Measurements from ENCODE around the gene IPO13. TPM values are rescaled to one million over a fixed set of nuclear protein-coding genes. Genes with fewer than 3 reads are reported as not detected.

IPO13 gene
- total and polyA plus RNA-seq, 2 donors (not counting 1 experiment from before 2014, with no cell fraction given): 12.8 to 18.5 TPM

DNA sequence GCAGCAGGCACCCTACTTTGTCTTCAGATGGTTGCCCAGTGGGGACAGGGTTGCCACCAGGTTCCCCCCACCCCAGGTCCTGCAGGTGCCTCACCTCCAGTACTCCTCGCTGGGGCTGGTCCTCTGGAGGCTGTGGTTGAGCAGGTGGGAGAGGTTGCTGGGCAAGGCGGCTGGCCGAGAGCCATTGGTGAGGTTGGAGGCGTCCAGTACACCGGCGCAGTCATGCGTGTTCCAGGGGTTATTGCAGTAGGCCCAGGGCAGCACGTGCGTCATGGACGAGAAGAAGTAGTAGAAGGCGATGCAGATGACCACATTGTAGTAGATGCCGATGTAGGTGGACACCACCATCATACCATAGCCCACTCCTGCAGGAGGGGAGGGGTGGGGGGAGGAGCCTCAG lies 61.5 kb downstream of the IPO13 start:
- no peak overlapping the region for H3K27ac ChIP-seq (ENCODE audit: insufficient read depth, low read length)
- no peaks in the 10 kb centered on the region for H3K9me3 ChIP-seq (ENCODE audit: control insufficient read depth, insufficient read depth, low read depth, low read length)

GRCh38 chr1:44010935-44011471 lies 64.3 kb downstream of the IPO13 start:
- DNase-seq (ENCODE audit: low read depth in 2 of 2): no peak
- TF ChIP-seq CTCF (conservative IDR thresholded peaks at IDR 0.05 in 1 of 2, IDR thresholded peaks at IDR 0.05 in 1 of 2; ENCODE audit: low read depth in 1 of 2, low read length in 2 of 2) (no peak), EZH2 (IDR thresholded peaks at IDR 0.05; ENCODE audit: low read length, missing control alignments) (no peak)
- H3K36me3 ChIP-seq (ENCODE audit: control insufficient read depth, insufficient read depth, low read length): no peaks in the 10 kb centered on the region
- no peak overlapping the region for H3K4me3 ChIP-seq (replicated peaks in 1 of 4; ENCODE audit: control extremely low read depth in 1 of 4, insufficient read depth in 1 of 4, low read depth in 3 of 4, low read length in 4 of 4)
- H4K20me1 ChIP-seq (ENCODE audit: control insufficient read depth, extremely low read depth, insufficient read depth, low read length): no peaks in the 10 kb centered on the region
- no peak overlapping the region for H3K4me2 ChIP-seq (ENCODE audit: extremely low read depth, insufficient read depth, low read length)
- no peaks in the 10 kb centered on the region for H3K79me2 ChIP-seq (ENCODE audit: control insufficient read depth, insufficient read depth, low read length)
- no peak overlapping the region for H3K9ac ChIP-seq (ENCODE audit: insufficient read depth, low read length)
- no peaks in the 10 kb centered on the region for H3K9me3 ChIP-seq (ENCODE audit: control insufficient read depth, insufficient read depth, low read depth, low read length)
- no peaks in the 10 kb centered on the region for H3K27me3 ChIP-seq (ENCODE audit: control insufficient read depth, insufficient read depth, low read length)
- H3K27ac ChIP-seq (ENCODE audit: insufficient read depth, low read length): no peak overlapping the region
- H3K4me1 ChIP-seq (ENCODE audit: control insufficient read depth, extremely low read depth, insufficient read depth, low read length): no peaks in the 10 kb centered on the region
- H2AFZ ChIP-seq (ENCODE audit: low read length): no peak overlapping the region

More for the DNA sequence above, 61.5 kb downstream of the IPO13 start:
- DNase-seq (ENCODE audit: low read depth in 2 of 2): no peak
- TF ChIP-seq EZH2 (IDR thresholded peaks at IDR 0.05; ENCODE audit: low read length, missing control alignments) (no peak), CTCF (conservative IDR thresholded peaks at IDR 0.05 in 1 of 2, IDR thresholded peaks at IDR 0.05 in 1 of 2; ENCODE audit: low read depth in 1 of 2, low read length in 2 of 2) (no peak)
- Histone ChIP-seq H4K20me1 (ENCODE audit: control insufficient read depth, extremely low read depth, insufficient read depth, low read length) (no peaks in the 10 kb centered on the region), H3K79me2 (ENCODE audit: control insufficient read depth, insufficient read depth, low read length) (no peaks in the 10 kb centered on the region), H3K36me3 (ENCODE audit: control insufficient read depth, insufficient read depth, low read length) (no peaks in the 10 kb centered on the region), H3K4me1 (ENCODE audit: control insufficient read depth, extremely low read depth, insufficient read depth, low read length) (peaks cover 2% of the 10 kb centered on the region), H3K27me3 (ENCODE audit: control insufficient read depth, insufficient read depth, low read length) (no peaks in the 10 kb centered on the region), H3K4me3 (replicated peaks in 1 of 4; ENCODE audit: control extremely low read depth in 1 of 4, insufficient read depth in 1 of 4, low read depth in 3 of 4, low read length in 4 of 4) (no peak overlapping the region), H3K9ac (ENCODE audit: insufficient read depth, low read length) (no peak overlapping the region), H2AFZ (ENCODE audit: low read length) (no peak overlapping the region), H3K4me2 (ENCODE audit: extremely low read depth, insufficient read depth, low read length) (no peak overlapping the region)

DNA sequence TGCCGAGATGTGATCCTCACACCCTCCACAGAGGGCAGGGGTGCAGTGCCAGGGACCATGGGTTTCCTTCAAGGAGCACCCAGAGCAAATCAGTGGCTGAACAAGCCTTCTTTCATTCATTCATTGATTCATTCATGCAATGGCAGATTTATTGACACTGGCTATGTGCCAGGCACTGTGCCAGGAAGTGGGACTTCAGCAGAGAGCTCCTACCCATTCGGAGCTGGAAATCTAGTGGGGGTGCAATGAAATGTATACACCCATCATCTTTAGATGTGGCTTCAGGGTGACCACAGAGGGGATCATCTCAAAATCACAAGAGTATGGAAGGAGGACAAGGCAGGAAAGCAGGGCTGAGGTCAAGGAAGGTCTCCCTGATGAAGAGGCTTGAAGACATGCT lies 65.7 kb downstream of the IPO13 start:
- Histone ChIP-seq H2AFZ (ENCODE audit: low read length) (no peak overlapping the region), H3K9ac (ENCODE audit: insufficient read depth, low read length) (no peak overlapping the region), H3K27me3 (ENCODE audit: control insufficient read depth, insufficient read depth, low read length) (no peaks in the 10 kb centered on the region), H3K79me2 (ENCODE audit: control insufficient read depth, insufficient read depth, low read length) (no peaks in the 10 kb centered on the region), H3K4me2 (ENCODE audit: extremely low read depth, insufficient read depth, low read length) (no peak overlapping the region), H3K36me3 (ENCODE audit: control insufficient read depth, insufficient read depth, low read length) (no peaks in the 10 kb centered on the region), H3K4me3 (replicated peaks in 1 of 4; ENCODE audit: control extremely low read depth in 1 of 4, insufficient read depth in 1 of 4, low read depth in 3 of 4, low read length in 4 of 4) (no peak overlapping the region), H4K20me1 (ENCODE audit: control insufficient read depth, extremely low read depth, insufficient read depth, low read length) (no peaks in the 10 kb centered on the region), H3K9me3 (ENCODE audit: control insufficient read depth, insufficient read depth, low read depth, low read length) (no peaks in the 10 kb centered on the region), H3K27ac (ENCODE audit: insufficient read depth, low read length) (no peak overlapping the region), H3K4me1 (ENCODE audit: control insufficient read depth, extremely low read depth, insufficient read depth, low read length) (no peaks in the 10 kb centered on the region)
- no peak for DNase-seq (ENCODE audit: low read depth in 2 of 2)
- no peak for TF ChIP-seq CTCF (conservative IDR thresholded peaks at IDR 0.05 in 1 of 2, IDR thresholded peaks at IDR 0.05 in 1 of 2; ENCODE audit: low read depth in 1 of 2, low read length in 2 of 2)
- TF ChIP-seq EZH2 (IDR thresholded peaks at IDR 0.05; ENCODE audit: low read length, missing control alignments): no peak
